ENCODE data around the gene PTGER4. TPM values are rescaled to one million over a fixed set of nuclear protein-coding genes. Genes with fewer than 3 reads are reported as not detected.
A peak's percentile ranks its signal among the peaks of the same experiment; 100 is the strongest.
"Not testable (repeated sequence)": the region's sequence is repeated elsewhere in the genome, so short reads cannot be mapped to it uniquely, and the experiment has no call there.

Gene PTGER4
- total RNA-seq, 2 experiments from 2014 or later, result 45.7 to 46.8 TPM

DNA sequence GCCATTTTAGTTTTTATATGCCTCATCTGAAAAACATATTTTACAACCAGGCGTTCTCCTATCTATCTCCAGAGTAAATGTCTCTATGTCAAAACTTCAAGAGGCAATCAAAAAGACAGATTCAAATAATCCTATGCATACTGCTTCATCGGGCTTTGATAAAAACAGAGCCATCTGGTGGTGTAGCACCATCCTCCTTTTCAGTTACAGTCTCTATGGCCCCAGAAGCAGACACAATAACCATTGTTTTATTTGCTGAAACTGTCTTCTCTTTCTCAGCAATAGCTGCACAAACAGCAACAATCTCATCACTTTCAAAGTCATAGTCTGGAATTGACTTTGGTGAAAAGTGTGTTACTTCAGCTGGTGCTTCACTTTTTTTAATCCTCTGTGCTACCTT, 36.3 kb downstream of the PTGER4 start:
- POLR2A ChIA-PET, result no interaction called here
- Mint-ChIP-seq H3K4me3 (no peak overlapping the region), H3K27ac (no peak overlapping the region), H3K27me3 (no peaks in the 10 kb centered on the region), H3K4me1 (peaks cover 5% of the 10 kb centered on the region), H3K9me3 (peaks cover 5% of the 10 kb centered on the region), H3K36me3 (ENCODE audit: low read depth) (peaks cover 35% of the 10 kb centered on the region)
- no peak for DNase-seq
- CTCF ChIA-PET, result no interaction called here

DNA sequence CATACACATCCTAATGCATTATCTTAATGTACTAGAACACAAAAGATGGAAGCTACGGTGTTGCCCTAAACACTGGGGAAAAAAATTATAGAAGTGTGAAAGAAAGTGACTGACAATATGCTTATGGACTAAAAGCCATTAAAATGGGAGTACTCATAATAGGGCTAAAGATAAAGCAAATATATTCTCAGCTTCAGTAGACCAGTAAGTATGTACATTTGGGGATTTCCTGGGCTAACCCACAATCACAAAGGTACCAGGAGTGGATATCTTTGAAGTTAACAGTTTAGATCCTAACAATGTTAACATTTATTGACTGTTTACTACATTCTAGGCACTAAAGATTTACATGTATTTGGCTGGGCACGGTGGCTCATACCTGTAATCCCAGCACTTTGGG, 36.9 kb downstream of the PTGER4 start:
- H3K4me1 Mint-ChIP-seq, result peaks cover 5% of the 10 kb centered on the region
- no peak for DNase-seq
- no peak overlapping the region for H3K27ac Mint-ChIP-seq
- H3K27me3 Mint-ChIP-seq, result no peaks in the 10 kb centered on the region
- CTCF ChIA-PET, result interaction anchor here (0.7 to 1.6 kb wide), 3 partner anchors 30 to 768 kb away, joined by 3 to 4 read pairs (median 3); no protein-coding TSS in a partner anchor
- H3K36me3 Mint-ChIP-seq (ENCODE audit: low read depth), result peaks cover 37% of the 10 kb centered on the region
- H3K4me3 Mint-ChIP-seq, result no peak overlapping the region
- H3K9me3 Mint-ChIP-seq, result peaks cover 10% of the 10 kb centered on the region
- POLR2A ChIA-PET, result no interaction called here

DNA sequence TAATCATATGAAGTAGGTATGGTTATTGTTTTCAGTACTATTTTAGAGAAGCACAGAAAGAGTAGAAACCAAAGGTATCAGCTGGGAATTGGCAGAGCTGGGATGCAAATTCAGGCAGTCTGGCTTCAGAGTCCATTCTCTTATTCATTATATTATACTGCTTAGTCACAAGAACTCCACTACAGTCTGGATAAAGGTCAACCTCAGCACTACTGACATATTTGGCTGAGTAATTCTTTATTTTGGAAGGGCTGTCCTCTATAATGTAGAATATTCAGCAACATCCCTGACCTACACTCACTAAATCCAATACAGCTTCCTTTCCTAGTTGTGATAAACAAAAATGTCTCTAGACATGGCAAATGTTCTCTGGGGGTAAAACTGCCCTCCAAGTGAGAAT, 37.6 kb downstream of the PTGER4 start:
- peaks cover 11% of the 10 kb centered on the region for H3K9me3 Mint-ChIP-seq
- H3K36me3 Mint-ChIP-seq (ENCODE audit: low read depth), result peaks cover 43% of the 10 kb centered on the region
- CTCF ChIA-PET, result interaction anchor here (0.7 to 1.6 kb wide), 3 partner anchors 31 to 768 kb away, joined by 3 to 4 read pairs (median 3); no protein-coding TSS in a partner anchor
- H3K27ac Mint-ChIP-seq, result no peak overlapping the region
- H3K4me1 Mint-ChIP-seq, result peaks cover 5% of the 10 kb centered on the region
- DNase-seq, result no peak
- no peak overlapping the region for H3K4me3 Mint-ChIP-seq
- H3K27me3 Mint-ChIP-seq, result no peaks in the 10 kb centered on the region
- POLR2A ChIA-PET, result no interaction called here

DNA sequence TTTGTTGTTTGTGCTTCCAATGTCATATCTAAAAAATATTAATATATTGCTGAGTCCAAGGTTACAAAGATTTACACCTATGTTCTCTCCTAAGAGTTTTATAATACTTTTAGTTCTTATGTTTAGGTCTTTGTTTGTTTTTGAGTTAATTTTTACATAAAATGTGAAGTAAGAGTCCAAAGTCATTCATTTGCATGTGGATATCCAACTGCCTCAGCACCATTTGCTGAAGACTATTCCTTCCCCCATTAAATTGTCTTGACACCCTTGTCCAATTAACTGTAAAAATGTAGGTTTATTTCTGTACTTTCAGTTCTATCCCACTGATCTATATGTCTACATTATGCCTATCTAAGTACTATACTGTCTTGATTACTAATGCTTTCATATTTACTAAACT, 40.4 kb downstream of the PTGER4 start:
- Mint-ChIP-seq H3K36me3 (ENCODE audit: low read depth) (peaks cover 52% of the 10 kb centered on the region), H3K4me3 (no peak overlapping the region), H3K27ac (no peak overlapping the region), H3K27me3 (no peaks in the 10 kb centered on the region), H3K4me1 (peaks cover 5% of the 10 kb centered on the region), H3K9me3 (peaks cover 12% of the 10 kb centered on the region)
- ChIA-PET POLR2A (no interaction called here), CTCF (no interaction called here)
- DNase-seq, result no peak

DNA sequence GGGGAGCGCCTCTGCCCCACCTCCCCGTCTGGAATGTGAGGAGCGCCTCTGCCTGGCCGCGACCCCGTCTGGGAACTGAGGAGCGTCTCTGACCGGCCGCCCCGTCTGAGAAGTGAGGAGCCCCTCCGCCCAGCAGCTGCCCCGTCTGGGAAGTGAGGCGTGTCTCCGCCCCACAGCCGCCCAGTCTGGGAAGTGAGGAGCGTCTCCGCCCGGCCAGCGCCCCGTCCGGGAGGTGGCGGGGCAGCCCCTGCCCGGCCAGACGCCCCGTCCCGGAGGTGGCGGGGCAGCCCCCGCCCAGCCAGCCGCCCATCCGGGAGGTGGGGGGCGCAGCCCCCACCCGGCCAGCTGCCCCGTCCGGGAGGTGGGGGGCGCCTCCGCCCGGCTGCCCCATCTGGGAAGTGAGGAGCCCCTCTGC, 42.8 kb downstream of the PTGER4 start:
- Mint-ChIP-seq H3K9me3 (peaks cover 14% of the 10 kb centered on the region), H3K36me3 (ENCODE audit: low read depth) (peaks cover 56% of the 10 kb centered on the region)
- DNase-seq, H3K27ac Mint-ChIP-seq, POLR2A ChIA-PET, CTCF ChIA-PET, H3K4me1 Mint-ChIP-seq, H3K27me3 Mint-ChIP-seq, H3K4me3 Mint-ChIP-seq: not testable (repeated sequence)

DNA sequence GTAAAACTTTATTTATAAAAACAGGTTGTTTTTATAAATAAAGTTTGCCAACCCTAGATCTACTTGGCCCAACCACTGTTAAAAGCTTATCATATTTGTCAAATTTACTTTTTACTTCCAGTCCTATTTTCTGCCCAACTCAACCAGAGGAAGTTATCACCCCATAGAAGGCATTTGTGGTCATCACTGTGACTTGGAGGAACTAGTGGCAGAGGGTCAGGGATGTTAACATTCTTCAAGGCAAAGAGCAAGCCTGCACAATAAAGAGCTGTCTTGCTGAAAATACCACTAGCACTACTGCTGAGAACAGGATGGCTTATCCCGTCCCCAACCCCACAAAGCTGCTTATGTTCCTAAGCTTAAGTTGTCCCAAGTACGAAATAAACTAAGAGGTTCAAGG, 53.7 kb downstream of the PTGER4 start:
- Mint-ChIP-seq H3K9me3 (peaks cover 4% of the 10 kb centered on the region), H3K4me1 (peaks cover 33% of the 10 kb centered on the region), H3K4me3 (no peak overlapping the region), H3K27ac (no peak overlapping the region), H3K36me3 (ENCODE audit: low read depth) (peaks cover 18% of the 10 kb centered on the region), H3K27me3 (no peaks in the 10 kb centered on the region)
- DNase-seq, result no peak
- ChIA-PET POLR2A (no interaction called here), CTCF (interaction anchor here (1.0 to 1.1 kb wide), 2 partner anchors 9 to 27 kb away, joined by 3 to 7 read pairs; no protein-coding TSS in a partner anchor)

DNA sequence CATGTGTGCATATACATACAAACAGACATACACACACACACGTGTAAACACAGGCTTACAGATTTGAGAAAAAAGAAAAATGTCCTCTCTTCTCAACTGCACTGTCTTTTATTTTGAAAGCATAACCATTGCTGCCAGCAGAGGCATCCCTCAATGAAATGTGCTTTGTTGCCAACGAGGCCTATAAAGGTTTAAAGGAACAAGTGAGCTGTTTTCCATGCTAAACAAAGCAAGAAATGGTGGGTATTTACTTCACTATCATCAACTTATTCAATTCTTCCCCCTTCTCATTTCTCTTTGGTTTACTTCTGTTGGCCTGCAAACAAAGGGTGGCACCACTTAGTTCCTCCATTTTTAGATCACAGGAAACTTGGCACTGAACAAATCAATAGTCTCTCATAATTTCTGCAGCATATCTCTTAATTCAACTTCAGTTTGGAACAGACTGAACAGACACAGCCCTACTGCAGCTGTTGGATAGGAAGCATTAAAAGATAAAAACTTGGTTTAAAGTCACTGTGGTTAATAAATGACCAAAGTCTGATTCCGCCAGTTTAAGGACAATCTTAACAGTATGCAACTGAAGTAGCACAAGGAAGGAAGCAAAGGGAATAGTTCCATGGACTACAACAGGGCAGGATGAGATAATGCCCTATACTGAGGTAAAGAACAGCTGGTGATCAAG, 54.3 kb downstream of the PTGER4 start:
- CTCF ChIA-PET, result interaction anchor here (1.0 to 1.1 kb wide), 2 partner anchors 10 to 28 kb away, joined by 3 to 7 read pairs; no protein-coding TSS in a partner anchor
- peaks cover 33% of the 10 kb centered on the region for H3K4me1 Mint-ChIP-seq

DNA sequence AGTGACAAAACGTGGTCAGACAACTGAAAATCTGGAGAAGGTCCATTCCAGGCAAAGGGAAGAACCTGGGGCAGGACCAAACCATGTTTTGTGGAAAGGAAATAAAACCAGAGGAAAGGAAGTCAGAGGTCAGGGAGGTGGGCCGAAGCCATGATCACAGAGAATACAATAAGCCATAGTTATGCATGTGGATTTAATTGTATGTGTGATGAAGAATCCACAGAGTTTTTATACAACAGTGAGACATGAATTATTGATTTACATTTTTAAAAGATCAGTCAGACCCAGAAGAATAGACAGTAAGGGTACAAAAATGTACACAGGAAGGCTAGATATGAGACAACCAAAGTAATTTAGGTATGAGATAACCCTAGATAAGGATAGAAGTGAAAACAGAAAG, 55.3 kb downstream of the PTGER4 start:
- ChIA-PET POLR2A (no interaction called here), CTCF (no interaction called here)
- Mint-ChIP-seq H3K27ac (no peak overlapping the region), H3K36me3 (ENCODE audit: low read depth) (peaks cover 22% of the 10 kb centered on the region), H3K4me3 (no peak overlapping the region), H3K27me3 (no peaks in the 10 kb centered on the region), H3K4me1 (peaks cover 33% of the 10 kb centered on the region), H3K9me3 (peaks cover 4% of the 10 kb centered on the region)
- no peak for DNase-seq

More for the DNA sequence above, 54.3 kb downstream of the PTGER4 start:
- Mint-ChIP-seq H3K27me3 (no peaks in the 10 kb centered on the region), H3K4me3 (no peak overlapping the region), H3K36me3 (ENCODE audit: low read depth) (peaks cover 18% of the 10 kb centered on the region), H3K27ac (no peak overlapping the region), H3K9me3 (peaks cover 4% of the 10 kb centered on the region)
- POLR2A ChIA-PET, result no interaction called here
- no peak for DNase-seq

DNA sequence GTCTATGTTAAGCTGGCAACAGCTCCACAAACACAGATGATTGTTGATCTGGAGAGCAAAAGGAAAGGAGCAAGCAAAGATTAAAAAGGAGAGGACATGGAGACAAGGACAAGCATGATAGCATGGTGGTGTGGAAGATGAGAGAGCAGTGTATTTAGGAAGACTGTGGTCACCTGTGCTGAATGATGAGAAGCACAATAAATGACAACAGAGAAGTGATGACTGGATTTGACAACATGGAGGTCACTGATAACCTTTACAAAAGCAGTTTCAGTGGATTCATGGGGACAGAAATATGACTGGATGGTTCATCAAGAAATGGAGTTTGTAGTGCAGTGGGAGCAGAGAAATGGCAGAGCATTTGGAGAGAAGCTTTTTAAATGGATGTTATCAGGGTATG, 55.9 kb downstream of the PTGER4 start:
- ChIA-PET POLR2A (no interaction called here), CTCF (interaction anchor here (1.1 kb wide), 1 partner anchor 787 kb away, joined by 3 read pairs; no protein-coding TSS in a partner anchor)
- Mint-ChIP-seq H3K36me3 (ENCODE audit: low read depth) (peaks cover 23% of the 10 kb centered on the region), H3K4me1 (peaks cover 30% of the 10 kb centered on the region), H3K4me3 (no peak overlapping the region), H3K27ac (no peak overlapping the region), H3K9me3 (peaks cover 7% of the 10 kb centered on the region), H3K27me3 (no peaks in the 10 kb centered on the region)
- DNase-seq, result no peak

DNA sequence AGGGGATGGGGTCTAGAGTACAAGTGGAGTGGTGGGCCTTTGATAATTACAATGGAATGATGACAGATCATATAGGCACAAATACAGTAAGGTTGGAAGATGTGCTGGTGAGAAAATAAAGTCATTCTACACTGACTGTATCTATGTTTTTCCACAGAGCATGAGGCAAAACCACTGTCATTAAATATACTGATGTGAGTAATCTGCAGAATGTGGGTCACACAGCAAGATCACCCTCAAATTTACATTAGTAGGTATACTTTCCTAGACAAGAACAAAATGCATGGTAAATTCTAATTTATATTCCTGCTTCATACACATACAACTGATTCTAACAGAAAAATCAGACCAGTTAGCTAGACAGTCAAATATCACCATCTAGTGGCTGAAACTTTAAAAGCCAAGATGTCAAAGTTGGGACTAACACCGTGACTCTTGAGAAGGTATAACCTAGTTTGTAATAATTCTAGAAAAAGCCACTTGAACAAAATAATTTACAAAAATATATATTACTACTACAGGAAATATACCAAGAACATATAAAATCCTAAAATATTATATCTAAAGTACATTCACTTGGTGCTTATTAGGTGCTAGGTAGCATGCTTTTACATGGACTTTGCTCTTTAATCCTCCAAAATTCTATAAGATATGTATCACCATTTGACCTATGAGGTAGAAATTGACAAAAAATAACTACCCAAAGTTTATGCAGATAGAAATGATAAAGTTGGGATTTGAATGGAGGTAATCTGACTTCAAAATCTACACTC, 56.6 kb downstream of the PTGER4 start:
- no peaks in the 10 kb centered on the region for H3K27me3 Mint-ChIP-seq
- no peak overlapping the region for H3K27ac Mint-ChIP-seq
- DNase-seq, result peak; percentile 43
- ChIA-PET POLR2A (no interaction called here), CTCF (interaction anchor here (1.1 kb wide), 1 partner anchor 787 kb away, joined by 3 read pairs; no protein-coding TSS in a partner anchor)
- peaks cover 27% of the 10 kb centered on the region for H3K36me3 Mint-ChIP-seq (ENCODE audit: low read depth)
- peaks cover 30% of the 10 kb centered on the region for H3K4me1 Mint-ChIP-seq
- no peak overlapping the region for H3K4me3 Mint-ChIP-seq
- H3K9me3 Mint-ChIP-seq, result peaks cover 10% of the 10 kb centered on the region

DNA sequence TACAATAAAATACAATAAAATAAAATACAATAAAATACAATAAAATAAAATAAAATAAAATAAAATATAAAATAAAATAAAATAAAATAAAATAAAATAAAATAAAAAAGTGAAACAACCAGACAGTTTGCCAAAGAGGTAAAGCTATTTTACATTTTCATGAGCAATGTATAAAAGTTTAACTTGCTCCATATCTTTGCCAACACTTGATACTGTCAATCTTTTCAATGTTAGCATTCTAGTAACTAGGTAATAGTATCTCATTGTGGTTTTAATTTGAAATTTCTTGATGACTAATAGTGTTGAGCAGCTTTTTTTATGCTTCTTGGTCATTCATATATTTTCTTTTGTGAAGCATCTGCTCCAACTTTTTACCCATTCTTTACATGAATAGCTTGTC, 58.8 kb downstream of the PTGER4 start:
- Mint-ChIP-seq H3K9me3 (peaks cover 6% of the 10 kb centered on the region), H3K4me3 (no peak overlapping the region), H3K4me1 (peaks cover 25% of the 10 kb centered on the region), H3K27me3 (no peaks in the 10 kb centered on the region), H3K36me3 (ENCODE audit: low read depth) (peaks cover 30% of the 10 kb centered on the region), H3K27ac (no peak overlapping the region)
- CTCF ChIA-PET, result no interaction called here
- DNase-seq, result no peak
- POLR2A ChIA-PET, result no interaction called here
